Coronary artery (tissue), 2 donors: ENCODE measurements around the gene POMT2.

Experiments used
- DNase-seq: peaks from one replicate; pipeline ENCODE4 v3.0.0-alpha.2; 2017; ENCODE audit warnings: low spot score
- H3K27ac ChIP-seq, 2 donors: fragments of 200-600 bp; sonication (generic); one replicate each; pipeline ENCODE4 v1.5.1; 2016 to 2019
- H3K4me3 ChIP-seq: fragments of 200-600 bp; sonication (generic); 2 replicates; pipeline ENCODE4 v1.5.1; 2016; ENCODE audit warnings: mild to moderate bottlenecking, moderate library complexity
- TF ChIP-seq, protein P1 (sequence below): fragments of 200-600 bp; sonication (generic); IDR thresholded peaks from one replicate; pipeline ENCODE4 v1.5.1; 2019; ENCODE audit warnings: antibody characterized with exemption

The POMT2 gene

DNA sequence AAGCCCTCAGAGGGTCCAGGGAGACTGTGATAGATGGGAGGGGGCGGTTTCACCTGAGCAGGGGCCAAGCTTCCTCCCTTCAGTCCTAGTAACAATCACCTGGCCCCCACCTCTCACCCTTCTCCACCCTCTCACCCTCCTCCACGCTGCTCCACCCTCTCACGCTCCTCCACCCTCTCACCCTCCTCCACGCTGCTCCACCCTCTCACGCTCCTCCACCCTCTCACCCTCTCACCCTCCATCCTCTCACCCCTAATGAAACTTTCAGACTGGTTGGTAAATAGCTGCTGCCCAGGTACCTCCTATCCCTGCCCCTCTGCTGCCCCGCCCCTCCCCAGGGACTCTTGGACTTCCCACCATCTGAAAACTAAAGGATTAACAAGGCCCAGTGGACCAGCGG is 83.9 kb downstream of the POMT2 start:
- DNase-seq = no peak
- Histone ChIP-seq H3K27ac (no peak overlapping the region), H3K4me3 (no peak overlapping the region)
- TF ChIP-seq, protein P1, sequence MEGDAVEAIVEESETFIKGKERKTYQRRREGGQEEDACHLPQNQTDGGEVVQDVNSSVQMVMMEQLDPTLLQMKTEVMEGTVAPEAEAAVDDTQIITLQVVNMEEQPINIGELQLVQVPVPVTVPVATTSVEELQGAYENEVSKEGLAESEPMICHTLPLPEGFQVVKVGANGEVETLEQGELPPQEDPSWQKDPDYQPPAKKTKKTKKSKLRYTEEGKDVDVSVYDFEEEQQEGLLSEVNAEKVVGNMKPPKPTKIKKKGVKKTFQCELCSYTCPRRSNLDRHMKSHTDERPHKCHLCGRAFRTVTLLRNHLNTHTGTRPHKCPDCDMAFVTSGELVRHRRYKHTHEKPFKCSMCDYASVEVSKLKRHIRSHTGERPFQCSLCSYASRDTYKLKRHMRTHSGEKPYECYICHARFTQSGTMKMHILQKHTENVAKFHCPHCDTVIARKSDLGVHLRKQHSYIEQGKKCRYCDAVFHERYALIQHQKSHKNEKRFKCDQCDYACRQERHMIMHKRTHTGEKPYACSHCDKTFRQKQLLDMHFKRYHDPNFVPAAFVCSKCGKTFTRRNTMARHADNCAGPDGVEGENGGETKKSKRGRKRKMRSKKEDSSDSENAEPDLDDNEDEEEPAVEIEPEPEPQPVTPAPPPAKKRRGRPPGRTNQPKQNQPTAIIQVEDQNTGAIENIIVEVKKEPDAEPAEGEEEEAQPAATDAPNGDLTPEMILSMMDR = no peak

DNA sequence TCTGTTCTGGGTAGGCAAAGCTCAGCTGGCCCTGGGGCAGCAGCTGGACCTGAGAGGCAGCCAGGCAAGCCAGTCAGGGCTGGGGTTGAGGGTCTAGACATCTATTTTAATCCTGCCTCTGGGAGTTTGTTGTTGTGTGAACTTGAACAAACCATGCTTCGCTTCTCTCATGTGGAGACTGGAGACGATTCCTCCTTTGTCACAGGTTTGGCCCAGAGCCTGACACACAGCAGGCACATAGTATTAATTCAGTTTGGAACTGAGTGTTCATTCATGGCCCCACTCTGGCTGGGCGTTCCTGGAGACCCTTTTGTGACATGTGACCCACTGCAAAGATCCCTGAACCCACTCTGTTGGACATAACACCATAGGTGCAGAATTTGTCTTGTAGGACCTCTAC is 89.0 kb downstream of the POMT2 start:
- DNase-seq = no peak
- Histone ChIP-seq H3K4me3 (no peak overlapping the region), H3K27ac (no peak overlapping the region)
- TF ChIP-seq, protein P1 = no peak

DNA sequence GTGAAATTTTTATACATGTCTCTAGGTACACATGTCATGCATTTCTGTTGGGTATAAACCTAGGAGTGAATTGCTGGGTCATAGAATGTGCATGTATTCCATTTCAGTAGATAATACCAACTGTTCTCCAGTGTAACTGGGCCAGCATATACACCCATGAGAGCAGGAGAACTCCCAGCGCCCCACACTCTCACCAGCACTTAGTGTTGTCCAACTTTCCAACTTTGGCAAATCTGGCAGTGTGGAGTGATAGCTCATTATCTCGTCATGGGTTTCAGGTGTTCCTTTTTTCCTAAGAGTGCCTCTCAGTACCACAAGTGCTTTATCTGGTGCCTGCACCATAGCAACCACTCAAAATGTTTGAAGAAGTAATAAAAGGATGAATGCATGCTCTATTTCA is 89.8 kb downstream of the POMT2 start:
- no peak overlapping the region for H3K4me3 ChIP-seq
- TF ChIP-seq, protein P1 = no peak
- no peak overlapping the region for H3K27ac ChIP-seq
- no peak for DNase-seq

DNA sequence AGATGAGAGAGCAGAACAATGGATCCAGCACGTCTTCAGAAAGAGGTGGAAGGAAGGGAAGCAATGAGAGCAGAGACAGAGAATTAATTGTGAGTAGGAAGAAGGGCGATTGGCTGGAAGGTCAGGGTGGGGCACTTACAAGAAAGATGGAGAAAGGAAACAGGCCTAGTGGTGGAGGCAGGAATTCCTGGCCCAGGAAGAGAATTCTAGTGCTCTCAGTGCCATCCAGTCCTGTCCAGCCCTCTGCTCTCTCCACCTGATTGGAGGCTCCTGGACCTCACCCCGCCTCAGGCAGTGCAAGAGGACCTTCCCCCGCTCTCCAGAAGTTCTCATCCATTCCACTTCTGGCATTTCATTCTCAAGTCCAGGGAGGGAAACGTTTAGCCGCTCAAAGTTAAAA is 92.6 kb downstream of the POMT2 start:
- TF ChIP-seq, protein P1 = no peak
- H3K27ac ChIP-seq = no peak overlapping the region
- no peak for DNase-seq
- no peak overlapping the region for H3K4me3 ChIP-seq

DNA sequence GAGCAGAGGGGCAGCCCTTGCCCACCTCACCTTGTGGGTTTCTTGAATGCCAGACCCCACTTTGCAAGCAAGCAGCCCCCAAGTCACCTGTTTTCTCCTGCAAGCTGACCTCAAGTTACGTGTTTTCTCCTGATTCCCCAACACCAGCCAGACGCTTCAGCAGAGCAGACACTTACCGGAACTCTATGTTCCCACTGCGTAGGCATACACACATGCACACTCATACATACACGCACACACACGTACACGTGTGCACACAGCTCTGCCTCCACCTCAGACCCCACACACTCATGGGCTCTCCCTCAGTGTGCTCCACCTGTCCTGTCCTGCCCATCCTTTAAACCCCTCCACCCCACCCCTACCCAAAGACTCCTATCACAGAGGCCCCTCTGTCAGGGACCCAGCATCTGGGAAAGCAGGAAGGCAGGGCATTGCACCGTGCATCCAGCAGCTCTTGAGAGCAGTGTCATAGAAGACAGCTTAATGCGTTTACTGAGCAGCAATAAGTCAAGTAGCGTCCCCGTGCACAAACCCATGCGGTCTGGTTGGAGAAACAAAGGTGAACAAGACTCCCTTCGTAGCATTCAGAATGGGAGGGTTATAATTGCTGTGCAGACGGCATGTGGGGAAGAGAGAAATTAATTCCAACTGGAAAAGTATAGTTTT is 94.7 kb downstream of the POMT2 start:
- no peak overlapping the region for H3K27ac ChIP-seq
- no peak overlapping the region for H3K4me3 ChIP-seq
- no peak for DNase-seq
- TF ChIP-seq, protein P1 = no peak

DNA sequence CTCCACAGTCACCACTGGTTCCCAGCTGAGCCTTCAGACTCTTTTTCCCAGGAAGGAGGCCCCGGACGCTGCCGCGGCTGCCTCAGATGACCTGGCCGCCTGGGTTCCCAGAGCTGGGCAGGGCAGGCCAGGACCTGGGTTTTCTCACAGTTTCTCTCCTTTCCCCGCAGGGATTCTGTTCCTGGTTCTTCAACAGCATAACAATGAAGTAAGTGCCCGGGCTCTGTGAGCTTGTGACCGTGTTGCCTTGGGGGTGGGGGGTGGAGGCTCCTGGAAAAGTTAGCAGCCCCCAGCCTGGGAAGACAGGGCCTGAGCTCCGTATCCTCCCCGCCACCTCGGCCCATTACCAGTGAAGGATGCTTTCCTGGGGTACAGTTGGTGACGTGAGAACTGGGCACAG is 95.4 kb downstream of the POMT2 start:
- Histone ChIP-seq H3K27ac (no peak overlapping the region), H3K4me3 (no peak overlapping the region)
- DNase-seq = no peak
- TF ChIP-seq, protein P1 = no peak
